Prostate gland (tissue), 2 donors: ENCODE data around the gene MRPL44. TPM values are rescaled to one million over a fixed set of nuclear protein-coding genes. Genes with fewer than 3 reads are reported as not detected.

ENCODE experiments used
- DNase-seq: peaks from one replicate; pipeline ENCODE4 v3.0.0-alpha.2; 2019; ENCODE audit warnings: low spot score
- H3K27ac ChIP-seq, 2 donors: fragments of 200-600 bp; sonication (generic); 2 replicates each; pipeline ENCODE4 v1.5.1; 2017 to 2019
- H3K27me3 ChIP-seq: fragments of 200-600 bp; sonication (generic); replicated peaks from 2 replicates; pipeline ENCODE4 v1.5.1; 2019; ENCODE audit not compliant: insufficient read depth
- H3K36me3 ChIP-seq, 2 donors: fragments of 200-600 bp; sonication (generic); 1 replicate in 1 of 2; 2 replicates in 1 of 2; pipeline versions ENCODE4 v1.5.1 to v1.8.1; 2017 to 2019
- H3K4me1 ChIP-seq: fragments of 200-600 bp; sonication (generic); replicated peaks from 2 replicates; pipeline ENCODE4 v1.5.1; 2019
- H3K4me3 ChIP-seq, 2 donors: fragments of 200-600 bp; sonication (generic); 2 replicates each; pipeline ENCODE4 v1.5.1; 2017 to 2019
- H3K9me3 ChIP-seq: fragments of 200-600 bp; sonication (generic); 2 replicates; pipeline ENCODE4 v1.5.1; 2017
- CTCF ChIP-seq, 4 experiments: fragments of 200-600 bp in 2 of 4; fragments of 450-650 bp in 2 of 4; sonication (generic) in 2 of 4; IDR thresholded peaks; 1 replicate in 3 of 4; 2 replicates in 1 of 4; pipeline ENCODE4 v1.5.1; 2016 to 2019; ENCODE audit warnings: antibody characterized with exemption in 4 of 4, mild to moderate bottlenecking in 2 of 4, moderate library complexity in 2 of 4
- POLR2A ChIP-seq: fragments of 450-650 bp; IDR thresholded peaks from one replicate; pipeline ENCODE4 v1.6.1; 2016; ENCODE audit warnings: antibody characterized with exemption, mild to moderate bottlenecking
- POLR2AphosphoS5 ChIP-seq: sonication (generic); formaldehyde crosslinking; IDR thresholded peaks from one replicate; pipeline ENCODE4 v1.6.1; 2017; ENCODE audit warnings: antibody characterized with exemption
- WGBS: methylation state at CpG from one replicate; pipeline ENCODE4 v1.1.5; 2018; 5-methylcytosine and 5-hydroxymethylcytosine counted together
- intact Hi-C: fragments of 100-400 bp; cut with DNase I; formaldehyde crosslinking; loops from one replicate; pipeline ENCODE4 v1.14.2; 2022
- total RNA-seq, 2 donors: library from RNA; depleted of rRNA; stranded (reverse); fragments of >200 nt; gene quantifications; one replicate each; pipeline ENCODE4 v1.1.0, GENCODE V29; 2016

Gene MRPL44
- total RNA-seq, 2 donors from 2014 or later, result 33.1 to 33.5 TPM

GRCh38 chr2:224004105-224004695, 46.9 kb downstream of the MRPL44 start:
- H3K4me1 ChIP-seq, result no peaks in the 10 kb centered on the region
- no peaks in the 10 kb centered on the region for H3K27me3 ChIP-seq
- TF ChIP-seq CTCF (IDR thresholded peaks at IDR 0.05), result no peak
- 82% methylated on average over 16 of the region's 16 CpGs for WGBS
- H3K4me3 ChIP-seq, result no peak overlapping the region
- H3K27ac ChIP-seq, result no peak overlapping the region
- intact Hi-C loops, result no loop called here
- H3K36me3 ChIP-seq, result no peaks in the 10 kb centered on the region
- DNase-seq, result no peak
- H3K9me3 ChIP-seq, result no peaks in the 10 kb centered on the region

GRCh38 chr2:224008702-224009261, 51.5 kb downstream of the MRPL44 start:
- H3K27me3 ChIP-seq, result no peaks in the 10 kb centered on the region
- 70% methylated on average over 12 of the region's 12 CpGs for WGBS
- no peaks in the 10 kb centered on the region for H3K4me1 ChIP-seq
- DNase-seq, result no peak
- intact Hi-C loops, result no loop called here
- TF ChIP-seq POLR2AphosphoS5 (no peak), CTCF (IDR thresholded peaks at IDR 0.05) (no peak), POLR2A (no peak)
- H3K36me3 ChIP-seq, result no peaks in the 10 kb centered on the region
- no peak overlapping the region for H3K27ac ChIP-seq
- no peaks in the 10 kb centered on the region for H3K9me3 ChIP-seq
- no peak overlapping the region for H3K4me3 ChIP-seq

GRCh38 chr2:224009605-224010315, 52.5 kb downstream of the MRPL44 start:
- DNase-seq, result no peak
- 77% methylated on average over 5 of the region's 5 CpGs for WGBS
- Histone ChIP-seq H3K9me3 (no peaks in the 10 kb centered on the region), H3K27ac (no peak overlapping the region), H3K4me1 (no peaks in the 10 kb centered on the region), H3K4me3 (no peak overlapping the region), H3K27me3 (no peaks in the 10 kb centered on the region), H3K36me3 (no peaks in the 10 kb centered on the region)
- TF ChIP-seq POLR2A (no peak), POLR2AphosphoS5 (no peak), CTCF (IDR thresholded peaks at IDR 0.05) (no peak)
- intact Hi-C loops, result no loop called here

GRCh38 chr2:224011837-224012236, 54.6 kb downstream of the MRPL44 start:
- Histone ChIP-seq H3K36me3 (no peaks in the 10 kb centered on the region), H3K9me3 (no peaks in the 10 kb centered on the region), H3K27ac (no peak overlapping the region), H3K4me3 (no peak overlapping the region), H3K4me1 (no peaks in the 10 kb centered on the region), H3K27me3 (no peaks in the 10 kb centered on the region)
- TF ChIP-seq POLR2A (no peak), POLR2AphosphoS5 (no peak), CTCF (IDR thresholded peaks at IDR 0.05) (no peak)
- WGBS, result 85% methylated on average over 1 of the region's 1 CpG
- intact Hi-C loops, result no loop called here
- DNase-seq, result no peak

- Histone ChIP-seq H3K4me1 (no peaks in the 10 kb centered on the region), H3K4me3 (no peak overlapping the region), H3K27ac (no peak overlapping the region), H3K9me3 (no peaks in the 10 kb centered on the region), H3K27me3 (no peaks in the 10 kb centered on the region), H3K36me3 (no peaks in the 10 kb centered on the region)
- intact Hi-C loops, result no loop called here
- WGBS, result 93% methylated on average over 4 of the region's 4 CpGs
- TF ChIP-seq POLR2AphosphoS5, result no peak
- TF ChIP-seq POLR2A, result no peak
- no peak for TF ChIP-seq CTCF (IDR thresholded peaks at IDR 0.05)
- no peak for DNase-seq
Measured at GRCh38 chr2:224014336-224014735, 57.1 kb downstream of the MRPL44 start.
